SH-SY5Y (cell line): ENCODE measurements around the gene SYMPK.

ENCODE experiments used
- GATA2 ChIP-seq: IDR thresholded peaks from 2 replicates; pipeline ENCODE4 v1.6.1; 2011; ENCODE audit warnings: mild to moderate bottlenecking, low read depth, low read length
- GATA3 ChIP-seq: IDR thresholded peaks from 2 replicates; pipeline ENCODE4 v1.6.1; 2011; ENCODE audit warnings: low read depth, mild to moderate bottlenecking, low read length, moderate library complexity

- TF ChIP-seq GATA2: no peak
- no peak for TF ChIP-seq GATA3
Observed at GRCh38 chr19:45817010-45817724, 45.8 kb downstream of the SYMPK start.
